ENCODE measurements around the gene PCP2.

DNA sequence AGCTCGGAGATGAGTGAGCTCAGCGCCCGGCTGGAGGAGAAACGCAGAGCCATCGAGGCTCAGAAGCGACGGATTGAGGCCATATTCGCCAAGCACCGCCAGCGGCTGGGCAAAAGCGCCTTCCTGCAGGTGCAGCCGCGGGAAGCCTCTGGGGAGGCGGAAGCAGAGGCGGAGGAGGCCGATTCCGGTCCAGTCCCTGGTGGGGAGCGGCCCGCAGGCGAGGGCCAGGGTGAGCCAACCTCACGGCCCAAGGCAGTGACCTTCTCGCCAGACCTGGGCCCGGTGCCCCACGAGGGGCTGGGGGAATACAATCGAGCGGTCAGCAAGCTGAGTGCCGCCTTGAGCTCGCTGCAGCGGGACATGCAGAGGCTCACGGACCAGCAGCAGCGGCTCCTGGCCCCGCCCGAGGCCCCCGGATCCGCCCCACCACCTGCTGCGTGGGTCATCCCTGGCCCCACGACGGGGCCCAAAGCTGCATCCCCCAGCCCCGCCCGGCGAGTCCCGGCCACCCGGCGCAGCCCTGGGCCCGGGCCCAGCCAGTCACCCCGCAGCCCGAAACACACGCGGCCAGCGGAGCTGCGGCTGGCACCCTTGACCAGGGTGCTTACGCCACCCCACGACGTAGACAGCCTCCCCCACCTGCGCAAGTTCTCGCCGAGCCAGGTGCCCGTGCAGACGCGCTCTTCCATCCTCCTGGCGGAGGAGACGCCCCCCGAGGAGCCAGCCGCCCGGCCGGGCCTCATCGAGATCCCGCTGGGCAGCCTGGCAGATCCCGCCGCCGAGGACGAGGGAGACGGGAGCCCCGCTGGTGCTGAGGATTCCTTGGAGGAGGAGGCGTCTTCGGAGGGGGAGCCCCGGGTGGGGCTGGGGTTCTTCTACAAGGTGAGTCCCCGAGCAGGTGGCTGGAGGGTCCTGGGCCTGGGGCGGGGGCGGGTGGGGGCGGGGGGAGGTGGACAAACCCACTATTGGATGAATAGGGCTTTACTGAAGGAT, 20.9 kb downstream of the PCP2 start:
- TF ChIP-seq EZH2 (IDR thresholded peaks at IDR 0.05; ENCODE audit: borderline replicate concordance, insufficient read depth, low read depth, low read length, poor library complexity, severe bottlenecking), result no peak
- TF ChIP-seq, protein P1, sequence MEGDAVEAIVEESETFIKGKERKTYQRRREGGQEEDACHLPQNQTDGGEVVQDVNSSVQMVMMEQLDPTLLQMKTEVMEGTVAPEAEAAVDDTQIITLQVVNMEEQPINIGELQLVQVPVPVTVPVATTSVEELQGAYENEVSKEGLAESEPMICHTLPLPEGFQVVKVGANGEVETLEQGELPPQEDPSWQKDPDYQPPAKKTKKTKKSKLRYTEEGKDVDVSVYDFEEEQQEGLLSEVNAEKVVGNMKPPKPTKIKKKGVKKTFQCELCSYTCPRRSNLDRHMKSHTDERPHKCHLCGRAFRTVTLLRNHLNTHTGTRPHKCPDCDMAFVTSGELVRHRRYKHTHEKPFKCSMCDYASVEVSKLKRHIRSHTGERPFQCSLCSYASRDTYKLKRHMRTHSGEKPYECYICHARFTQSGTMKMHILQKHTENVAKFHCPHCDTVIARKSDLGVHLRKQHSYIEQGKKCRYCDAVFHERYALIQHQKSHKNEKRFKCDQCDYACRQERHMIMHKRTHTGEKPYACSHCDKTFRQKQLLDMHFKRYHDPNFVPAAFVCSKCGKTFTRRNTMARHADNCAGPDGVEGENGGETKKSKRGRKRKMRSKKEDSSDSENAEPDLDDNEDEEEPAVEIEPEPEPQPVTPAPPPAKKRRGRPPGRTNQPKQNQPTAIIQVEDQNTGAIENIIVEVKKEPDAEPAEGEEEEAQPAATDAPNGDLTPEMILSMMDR (IDR thresholded peaks at IDR 0.05), result no peak
